Measurements from ENCODE around the gene WWOX.

- TF ChIP-seq CTCF (IDR thresholded peaks at IDR 0.05) (no peak), POLR2A (IDR thresholded peaks at IDR 0.05) (no peak)
These were observed 691.6 kb downstream of the WWOX start for GRCh38 chr16:78791011-78791410.
